SU-DHL-6 (cell line): Measurements from ENCODE around the gene ZFR2.

ENCODE experiments used
- H2AFZ ChIP-seq: fragments of 200-600 bp; sonication (generic); 2 replicates; pipeline ENCODE4 v1.6.1; 2014; ENCODE audit warnings: low read depth, mild to moderate bottlenecking, moderate library complexity, mixed read lengths, antibody characterized with exemption, low read length; ENCODE audit not compliant: severe bottlenecking
- H3F3A ChIP-seq: fragments of 200-600 bp; shearing (Covaris generic); 2 replicates; pipeline ENCODE4 v1.6.0; 2016; ENCODE audit warnings: antibody characterized with exemption, mild to moderate bottlenecking; ENCODE audit not compliant: insufficient read depth
- H3K27ac ChIP-seq: fragments of 200-600 bp; sonication (generic); 2 replicates; pipeline ENCODE4 v1.5.1; 2016; ENCODE audit warnings: low read depth, mild to moderate bottlenecking, low read length, moderate library complexity, mixed read lengths
- H3K27me3 ChIP-seq: fragments of 200-600 bp; sonication (generic), shearing (Covaris generic); 2 replicates; pipeline ENCODE4 v1.6.0; 2014; ENCODE audit warnings: mild to moderate bottlenecking, low read length
- H3K36me3 ChIP-seq: fragments of 200-600 bp; sonication (generic); 2 replicates; pipeline ENCODE4 v1.6.1; 2014; ENCODE audit warnings: mild to moderate bottlenecking, low read length, mixed read lengths
- H3K4me2 ChIP-seq: fragments of 300-600, 200-600 bp; shearing (Covaris generic), sonication (generic); 2 replicates; pipeline ENCODE4 v1.6.0; 2014; ENCODE audit warnings: low read length, low read depth, mild to moderate bottlenecking; ENCODE audit not compliant: poor library complexity, severe bottlenecking
- H3K4me3 ChIP-seq: fragments of 200-600 bp; sonication (generic); 2 replicates; pipeline ENCODE4 v1.5.1; 2014; ENCODE audit warnings: antibody characterized with exemption, low read length, mild to moderate bottlenecking, mixed read lengths; ENCODE audit not compliant: insufficient read depth, poor library complexity, severe bottlenecking
- H3K79me2 ChIP-seq: fragments of 200-600 bp; sonication (generic); 2 replicates; pipeline ENCODE4 v1.6.1; 2014; ENCODE audit warnings: mild to moderate bottlenecking, low read length, moderate library complexity; ENCODE audit not compliant: insufficient read depth
- H3K9ac ChIP-seq: fragments of 200-600 bp; sonication (generic); 2 replicates; pipeline ENCODE4 v1.7.0; 2014; ENCODE audit warnings: mild to moderate bottlenecking, low read length
- H3K9me2 ChIP-seq: fragments of 200-600 bp; sonication (generic); replicated peaks from 2 replicates; pipeline ENCODE4 v1.6.1; 2014; ENCODE audit warnings: low read length; ENCODE audit not compliant: insufficient read depth
- H3K9me3 ChIP-seq: fragments of 200-600 bp; sonication (generic); 2 replicates; pipeline ENCODE4 v1.6.1; 2014; ENCODE audit warnings: low read length, mixed read lengths; ENCODE audit not compliant: insufficient read depth
- H4K20me1 ChIP-seq: fragments of 200-600 bp; sonication (generic); 2 replicates; pipeline ENCODE4 v1.6.1; 2014; ENCODE audit warnings: low read depth, mild to moderate bottlenecking, antibody characterized with exemption, low read length, moderate library complexity, mixed read lengths
- EZH2phosphoT487 ChIP-seq: fragments of 200-600 bp; sonication (generic), shearing (Covaris generic); conservative IDR thresholded peaks from 2 replicates; pipeline ENCODE4 v1.6.1; 2018; ENCODE audit warnings: mild to moderate bottlenecking, antibody characterized with exemption, low read length, moderate library complexity, mixed read lengths
- TF ChIP-seq, protein P1 (sequence below): fragments of 200-600 bp; sonication (generic); IDR thresholded peaks from one replicate; pipeline ENCODE4 v1.5.1; 2017; ENCODE audit warnings: antibody characterized with exemption, mild to moderate bottlenecking, low read length, moderate library complexity; ENCODE audit not compliant: insufficient read depth, poor library complexity, severe bottlenecking

The ZFR2 gene

DNA sequence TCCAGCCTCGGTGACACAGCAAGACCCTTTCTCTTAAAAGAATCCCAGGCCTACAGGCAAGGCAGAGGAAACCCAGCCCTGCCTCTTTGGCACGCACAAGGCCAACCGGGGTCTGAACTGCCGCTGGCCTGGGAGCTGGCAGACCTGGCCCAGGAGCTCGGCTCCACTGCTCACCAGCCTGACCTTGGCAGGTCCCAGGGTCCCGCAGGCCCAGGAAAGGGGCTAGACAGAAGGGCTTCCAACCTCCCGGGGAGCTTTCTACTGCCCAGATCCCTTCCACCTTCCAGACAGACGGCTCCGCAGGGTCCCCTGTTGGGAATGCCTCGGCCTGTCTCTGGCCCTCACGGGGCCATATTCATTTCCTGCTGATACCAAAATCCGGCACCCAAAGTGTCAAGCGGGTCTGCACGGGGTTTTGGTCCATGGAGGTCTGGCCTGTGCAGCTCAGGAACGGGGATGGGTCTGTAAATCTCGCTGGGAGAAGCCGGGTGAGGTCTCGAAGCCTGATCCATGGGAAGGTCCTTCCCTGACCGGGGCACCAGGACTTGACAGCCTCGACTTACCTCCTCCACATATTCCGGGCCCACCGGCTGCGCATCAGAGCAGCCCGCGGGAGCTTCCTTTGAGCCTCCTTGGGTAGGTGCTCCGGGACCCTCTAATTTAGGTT, 46.0 kb downstream of the ZFR2 start:
- no peak overlapping the region for H3K4me3 ChIP-seq
- H2AFZ ChIP-seq: no peak overlapping the region
- H3K9me2 ChIP-seq: no peaks in the 10 kb centered on the region
- no peak overlapping the region for H3K4me2 ChIP-seq
- H3K9ac ChIP-seq: no peak overlapping the region
- no peaks in the 10 kb centered on the region for H3K79me2 ChIP-seq
- TF ChIP-seq, protein P1, sequence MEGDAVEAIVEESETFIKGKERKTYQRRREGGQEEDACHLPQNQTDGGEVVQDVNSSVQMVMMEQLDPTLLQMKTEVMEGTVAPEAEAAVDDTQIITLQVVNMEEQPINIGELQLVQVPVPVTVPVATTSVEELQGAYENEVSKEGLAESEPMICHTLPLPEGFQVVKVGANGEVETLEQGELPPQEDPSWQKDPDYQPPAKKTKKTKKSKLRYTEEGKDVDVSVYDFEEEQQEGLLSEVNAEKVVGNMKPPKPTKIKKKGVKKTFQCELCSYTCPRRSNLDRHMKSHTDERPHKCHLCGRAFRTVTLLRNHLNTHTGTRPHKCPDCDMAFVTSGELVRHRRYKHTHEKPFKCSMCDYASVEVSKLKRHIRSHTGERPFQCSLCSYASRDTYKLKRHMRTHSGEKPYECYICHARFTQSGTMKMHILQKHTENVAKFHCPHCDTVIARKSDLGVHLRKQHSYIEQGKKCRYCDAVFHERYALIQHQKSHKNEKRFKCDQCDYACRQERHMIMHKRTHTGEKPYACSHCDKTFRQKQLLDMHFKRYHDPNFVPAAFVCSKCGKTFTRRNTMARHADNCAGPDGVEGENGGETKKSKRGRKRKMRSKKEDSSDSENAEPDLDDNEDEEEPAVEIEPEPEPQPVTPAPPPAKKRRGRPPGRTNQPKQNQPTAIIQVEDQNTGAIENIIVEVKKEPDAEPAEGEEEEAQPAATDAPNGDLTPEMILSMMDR: no peak
- TF ChIP-seq EZH2phosphoT487: no peak
- H3K27me3 ChIP-seq: no peaks in the 10 kb centered on the region
- no peaks in the 10 kb centered on the region for H3K9me3 ChIP-seq
- H3K27ac ChIP-seq: no peak overlapping the region
- H3K36me3 ChIP-seq: no peaks in the 10 kb centered on the region
- no peaks in the 10 kb centered on the region for H4K20me1 ChIP-seq
- H3F3A ChIP-seq: no peaks in the 10 kb centered on the region

DNA sequence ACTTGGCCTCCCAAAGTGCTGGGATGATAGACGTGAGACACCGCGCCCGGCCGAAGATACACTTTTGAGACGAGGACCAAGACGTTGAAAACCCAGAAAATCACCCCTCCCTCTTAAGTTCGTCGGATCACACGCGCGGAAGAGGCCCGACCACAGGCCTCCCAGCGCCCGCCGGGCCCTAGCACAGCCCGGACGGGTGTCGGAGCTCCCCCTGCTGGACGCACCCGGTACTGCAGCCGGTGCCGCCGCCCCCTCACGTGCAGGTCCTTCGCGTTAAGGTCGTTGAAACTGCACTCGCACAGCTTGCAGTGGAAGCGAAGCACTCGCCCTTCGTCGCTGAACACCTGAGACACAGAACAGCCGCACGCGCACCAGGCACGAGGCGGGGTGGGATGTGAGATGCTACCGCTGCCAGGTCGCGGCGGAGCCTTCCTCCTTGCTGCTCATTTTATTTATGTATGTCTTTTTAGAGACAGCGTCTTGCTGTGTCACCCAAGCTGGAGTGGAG, 46.9 kb downstream of the ZFR2 start:
- H3F3A ChIP-seq: no peaks in the 10 kb centered on the region
- no peaks in the 10 kb centered on the region for H3K36me3 ChIP-seq
- H3K27ac ChIP-seq: no peak overlapping the region
- no peaks in the 10 kb centered on the region for H3K79me2 ChIP-seq
- H3K9me3 ChIP-seq: no peaks in the 10 kb centered on the region
- no peak overlapping the region for H3K9ac ChIP-seq
- no peaks in the 10 kb centered on the region for H3K9me2 ChIP-seq
- H3K4me2 ChIP-seq: no peak overlapping the region
- H3K27me3 ChIP-seq: no peaks in the 10 kb centered on the region
- TF ChIP-seq, protein P1: peak; percentile 92
- no peak for TF ChIP-seq EZH2phosphoT487
- no peak overlapping the region for H2AFZ ChIP-seq
- H3K4me3 ChIP-seq: no peak overlapping the region
- no peaks in the 10 kb centered on the region for H4K20me1 ChIP-seq

DNA sequence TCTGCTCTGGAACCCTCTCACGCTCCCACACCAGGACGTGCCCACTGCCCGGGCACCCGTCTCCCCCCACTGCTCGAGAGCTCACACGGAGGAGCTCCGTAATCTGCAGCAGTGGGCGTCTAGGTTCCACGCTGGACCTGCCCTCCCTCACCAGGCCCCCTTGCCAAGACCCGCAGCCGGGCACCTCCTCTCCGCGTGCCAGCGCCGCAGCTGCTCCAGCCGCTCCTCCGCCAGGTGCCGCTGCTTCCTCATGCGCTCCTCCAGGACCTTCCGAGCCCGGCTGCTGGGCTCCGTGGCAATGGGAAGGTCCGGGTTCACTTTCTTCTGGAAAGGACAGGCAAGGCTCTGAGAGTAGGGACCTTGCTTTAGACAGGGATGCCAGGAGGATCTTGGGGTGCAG, 47.7 kb downstream of the ZFR2 start:
- Histone ChIP-seq H2AFZ (no peak overlapping the region), H3F3A (no peaks in the 10 kb centered on the region), H4K20me1 (no peaks in the 10 kb centered on the region), H3K36me3 (no peaks in the 10 kb centered on the region), H3K9ac (no peak overlapping the region), H3K4me3 (no peak overlapping the region), H3K27me3 (no peaks in the 10 kb centered on the region), H3K27ac (no peak overlapping the region), H3K4me2 (no peak overlapping the region), H3K79me2 (no peaks in the 10 kb centered on the region), H3K9me3 (no peaks in the 10 kb centered on the region), H3K9me2 (no peaks in the 10 kb centered on the region)
- TF ChIP-seq EZH2phosphoT487: no peak
- TF ChIP-seq, protein P1: no peak
